Ascending aorta (tissue), 2 donors: Measurements from ENCODE around the gene GRAMD2B. TPM values are rescaled to one million over a fixed set of nuclear protein-coding genes. Genes with fewer than 3 reads are reported as not detected.

Experiments
- DNase-seq, 2 donors: peaks; one replicate each; pipeline ENCODE4 v3.0.0-alpha.2; 2019; ENCODE audit warnings: low spot score in 2 of 2
- H3K27ac ChIP-seq, 2 donors: fragments of 200-600 bp; sonication (generic); one replicate each; pipeline ENCODE4 v1.5.1; 2016 to 2017; ENCODE audit warnings: mild to moderate bottlenecking in 1 of 2
- H3K27me3 ChIP-seq: fragments of 200-600 bp; sonication (generic); one replicate; pipeline ENCODE4 v1.5.1; 2017
- H3K36me3 ChIP-seq, 2 donors: fragments of 200-600 bp; sonication (generic); one replicate each; pipeline ENCODE4 v1.5.1; 2016
- H3K4me1 ChIP-seq, 2 donors: fragments of 200-600 bp; sonication (generic); one replicate each; pipeline ENCODE4 v1.5.1; 2016 to 2017; ENCODE audit warnings: mild to moderate bottlenecking in 1 of 2
- H3K4me3 ChIP-seq, 2 donors: fragments of 200-600 bp; sonication (generic); one replicate each; pipeline ENCODE4 v1.5.1; 2016 to 2017; ENCODE audit warnings: mild to moderate bottlenecking in 1 of 2
- H3K9me3 ChIP-seq, 2 donors: fragments of 200-600 bp; sonication (generic); one replicate each; pipeline ENCODE4 v1.5.1; 2016
- CTCF ChIP-seq, 3 experiments: fragments of 200-600 bp in 2 of 3; fragments of 450-650 bp in 1 of 3; sonication (generic) in 2 of 3; IDR thresholded peaks; one replicate each; pipeline ENCODE4 v1.5.1; 2016 to 2019; ENCODE audit warnings: antibody characterized with exemption in 3 of 3, mild to moderate bottlenecking in 1 of 3, moderate library complexity in 1 of 3
- intact Hi-C: fragments of 100-400 bp; cut with DNase I; formaldehyde crosslinking; loops from one replicate; pipeline ENCODE4 v1.15.1; 2023
- total RNA-seq: library from RNA; depleted of rRNA; stranded (reverse); fragments of >200 nt; gene quantifications from one replicate; pipeline ENCODE4 v1.1.0, GENCODE V29; 2016

Gene GRAMD2B
- total RNA-seq, 1 donor from 2014 or later: 55.6 TPM

GRCh38 chr5:126525630-126526245, 102.5 kb downstream of the GRAMD2B start:
- no peak overlapping the region for H3K4me3 ChIP-seq
- H3K9me3 ChIP-seq: no peaks in the 10 kb centered on the region
- intact Hi-C loops: no loop called here
- peaks cover 11 to 15% of the 10 kb centered on the region in 2 donors for H3K4me1 ChIP-seq
- peak; percentile 44 to 89 for DNase-seq
- no peaks in the 10 kb centered on the region for H3K27me3 ChIP-seq
- H3K27ac ChIP-seq: peak overlapping the region; percentile 83
- TF ChIP-seq CTCF (IDR thresholded peaks at IDR 0.05): no peak
- no peaks in the 10 kb centered on the region for H3K36me3 ChIP-seq

- Histone ChIP-seq H3K9me3 (no peaks in the 10 kb centered on the region), H3K4me1 (peaks cover 11 to 17% of the 10 kb centered on the region in 2 donors), H3K4me3 (no peak overlapping the region), H3K27me3 (no peaks in the 10 kb centered on the region), H3K27ac (peak overlapping the region; percentile 83), H3K36me3 (no peaks in the 10 kb centered on the region)
- no peak for TF ChIP-seq CTCF (IDR thresholded peaks at IDR 0.05)
- intact Hi-C loops: no loop called here
- DNase-seq: no peak
Observed at GRCh38 chr5:126526493-126526892, 103.3 kb downstream of the GRAMD2B start.

- intact Hi-C loops: no loop called here
Observed at GRCh38 chr5:126527158-126527557, 103.9 kb downstream of the GRAMD2B start.

GRCh38 chr5:126527892-126528291, 104.7 kb downstream of the GRAMD2B start:
- H3K36me3 ChIP-seq: no peaks in the 10 kb centered on the region
- intact Hi-C loops: no loop called here
- DNase-seq: no peak
- no peak overlapping the region for H3K4me3 ChIP-seq
- H3K4me1 ChIP-seq: peaks cover 11 to 24% of the 10 kb centered on the region in 2 donors
- no peak overlapping the region for H3K27ac ChIP-seq
- no peaks in the 10 kb centered on the region for H3K9me3 ChIP-seq
- H3K27me3 ChIP-seq: no peaks in the 10 kb centered on the region
- TF ChIP-seq CTCF (IDR thresholded peaks at IDR 0.05): no peak

More at GRCh38 chr5:126527158-126527557, 103.9 kb downstream of the GRAMD2B start:
- Histone ChIP-seq H3K9me3 (no peaks in the 10 kb centered on the region), H3K4me1 (peaks cover 11 to 24% of the 10 kb centered on the region in 2 donors), H3K27me3 (no peaks in the 10 kb centered on the region), H3K4me3 (no peak overlapping the region), H3K27ac (peak overlapping the region in 1 of 2 donors; percentile 83), H3K36me3 (no peaks in the 10 kb centered on the region)
- DNase-seq: no peak
- no peak for TF ChIP-seq CTCF (IDR thresholded peaks at IDR 0.05)

DNA sequence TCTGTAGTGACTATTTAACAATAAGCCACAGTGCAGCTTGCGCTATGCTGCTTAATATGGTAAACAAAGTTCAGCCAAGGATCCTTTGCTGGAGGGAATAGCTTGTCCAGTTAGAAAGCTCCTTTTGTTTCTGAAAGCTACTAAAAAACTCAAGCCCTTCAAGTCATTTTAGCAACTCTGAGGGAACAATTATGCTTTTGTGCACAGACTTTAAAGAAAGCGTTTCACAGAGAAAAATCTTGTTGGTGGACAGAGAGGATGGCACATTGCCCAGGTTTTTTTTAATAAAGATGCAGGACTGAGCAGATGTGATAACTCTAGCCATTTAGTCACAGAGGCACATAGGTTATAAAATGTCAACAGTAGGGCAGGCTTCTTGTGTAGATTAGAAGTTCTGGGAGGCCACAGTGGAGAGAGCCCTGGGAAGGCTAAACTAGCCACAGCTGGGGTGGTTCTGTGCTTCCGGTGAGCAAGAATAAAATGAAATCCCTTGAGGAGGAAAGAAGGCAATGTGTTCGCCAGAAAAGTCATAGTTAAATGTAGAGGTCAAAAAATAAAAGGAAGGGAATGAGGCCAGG, 108.4 kb downstream of the GRAMD2B start:
- Histone ChIP-seq H3K36me3 (no peaks in the 10 kb centered on the region), H3K4me3 (no peak overlapping the region), H3K27me3 (no peaks in the 10 kb centered on the region), H3K4me1 (peaks cover 0 to 9% of the 10 kb centered on the region in 2 donors), H3K9me3 (no peaks in the 10 kb centered on the region), H3K27ac (peak overlapping the region; percentile 45 to 53)
- DNase-seq: peak in 1 of 2 donors; percentile 13
- no peak for TF ChIP-seq CTCF (IDR thresholded peaks at IDR 0.05)
- intact Hi-C loops: no loop called here
